Measurements from ENCODE around the gene ZMYND8.

- no peak for TF ChIP-seq CTCF (conservative IDR thresholded peaks at IDR 0.05)
- TF ChIP-seq ZFX (IDR thresholded peaks at IDR 0.05): no peak
Observed at GRCh38 chr20:47284373-47284772, 72.1 kb downstream of the ZMYND8 start.
